GM12892 (cell line): ENCODE data around the gene COL16A1.

Source experiments
- DNase-seq: peaks from one replicate; pipeline ENCODE4 v3.0.0; 2011; ENCODE audit not compliant: insufficient read length
- FAIRE-seq: peaks from 2 replicates; lab custom pipeline; 2011; peaks lifted over from hg19 to GRCh38; lab: Jason Lieb, UNC
- POLR2A ChIP-seq: IDR thresholded peaks from 2 replicates; pipeline ENCODE4 v1.6.1; 2011; ENCODE audit warnings: low read depth, low read length, control low read depth
- POLR2AphosphoS5 ChIP-seq: IDR thresholded peaks from 2 replicates; pipeline ENCODE4 v1.6.1; 2011; ENCODE audit warnings: low read depth, low read length, control low read depth
- TAF1 ChIP-seq: IDR thresholded peaks from 2 replicates; pipeline ENCODE4 v1.6.1; 2011; ENCODE audit warnings: low read depth, mild to moderate bottlenecking, control low read depth, low read length, borderline replicate concordance

The COL16A1 gene

GRCh38 chr1:31731049-31731565 lies 27.3 kb upstream of the COL16A1 start:
- DNase-seq: no peak
- no peak for FAIRE-seq
- no peak for TF ChIP-seq POLR2A
- no peak for TF ChIP-seq POLR2AphosphoS5
- no peak for TF ChIP-seq TAF1

- TF ChIP-seq POLR2A (no peak), POLR2AphosphoS5 (no peak), TAF1 (no peak)
- no peak for FAIRE-seq
- DNase-seq: no peak
Observed at GRCh38 chr1:31730336-31731048, 26.7 kb upstream of the COL16A1 start.

- FAIRE-seq (no peak), DNase-seq (no peak)
- no peak for TF ChIP-seq POLR2A
- no peak for TF ChIP-seq POLR2AphosphoS5
- no peak for TF ChIP-seq TAF1
Observed at GRCh38 chr1:31727849-31728248, 24.0 kb upstream of the COL16A1 start.

GRCh38 chr1:31727195-31727594 lies 23.4 kb upstream of the COL16A1 start:
- FAIRE-seq (no peak), DNase-seq (no peak)
- TF ChIP-seq POLR2AphosphoS5 (no peak), POLR2A (no peak), TAF1 (no peak)

- no peak for TF ChIP-seq POLR2A
- TF ChIP-seq POLR2AphosphoS5: no peak
- no peak for TF ChIP-seq TAF1
- DNase-seq (no peak), FAIRE-seq (no peak)
Observed at GRCh38 chr1:31726715-31727114, 22.9 kb upstream of the COL16A1 start.

DNA sequence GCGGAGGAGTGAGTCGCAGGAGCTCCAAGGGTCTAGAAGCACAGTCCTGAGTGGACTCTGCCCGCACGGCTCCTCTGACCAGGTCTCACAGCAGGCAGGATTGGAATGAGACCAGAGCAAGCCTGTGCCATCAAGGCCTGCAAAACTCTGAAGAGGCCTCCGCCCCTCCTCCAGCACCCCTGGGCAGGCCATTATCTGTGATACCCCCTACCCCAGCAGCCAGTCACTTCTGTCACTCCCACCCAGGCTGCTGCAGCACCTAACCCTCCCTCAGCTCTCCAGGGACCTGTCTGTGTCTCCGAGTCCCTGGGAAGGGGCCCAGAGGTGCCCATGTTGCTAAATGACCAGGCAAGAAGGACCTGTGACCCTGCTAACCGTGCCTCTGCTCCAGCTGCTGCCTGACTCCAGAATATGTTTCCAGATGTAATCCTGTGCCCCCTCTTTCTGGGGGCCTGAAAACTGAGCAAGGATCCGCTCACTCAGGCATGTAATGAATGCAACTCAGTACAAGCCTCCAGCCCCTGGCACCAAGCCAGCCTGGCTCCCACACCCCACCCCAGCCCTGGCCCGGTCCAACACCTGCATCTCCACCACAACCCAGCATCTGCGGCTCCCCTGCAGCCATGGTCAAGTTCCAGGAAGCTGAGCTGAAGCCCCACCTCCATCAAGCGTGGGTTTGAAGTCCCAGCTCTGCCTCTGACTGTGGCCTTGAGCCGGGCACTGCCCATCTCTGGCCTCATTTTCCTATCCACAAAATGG lies 22.1 kb upstream of the COL16A1 start:
- no peak for DNase-seq
- TF ChIP-seq POLR2AphosphoS5 (no peak), TAF1 (no peak), POLR2A (no peak)
- no peak for FAIRE-seq

DNA sequence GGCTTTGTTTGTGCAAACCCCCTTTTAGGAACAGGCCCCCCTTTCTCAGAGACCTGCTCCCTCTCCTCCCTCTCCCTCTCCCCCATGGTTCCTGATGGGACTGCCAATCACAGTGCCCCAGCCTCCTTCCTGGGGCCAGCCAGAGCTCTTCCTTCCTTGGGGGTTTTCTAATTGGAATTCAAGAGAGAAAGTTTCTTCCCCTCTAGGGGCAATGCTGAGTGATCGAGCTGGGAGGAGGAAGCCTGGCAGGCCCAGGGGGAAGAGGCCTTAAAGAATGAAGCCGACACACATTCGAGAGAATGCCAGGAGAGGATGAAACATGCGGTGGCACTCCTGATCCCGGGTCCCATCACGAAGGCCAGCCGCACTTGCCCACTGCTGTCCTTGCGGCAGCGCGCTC lies 21.3 kb upstream of the COL16A1 start:
- no peak for FAIRE-seq
- DNase-seq: no peak
- TF ChIP-seq POLR2A (no peak), TAF1 (no peak), POLR2AphosphoS5 (no peak)

DNA sequence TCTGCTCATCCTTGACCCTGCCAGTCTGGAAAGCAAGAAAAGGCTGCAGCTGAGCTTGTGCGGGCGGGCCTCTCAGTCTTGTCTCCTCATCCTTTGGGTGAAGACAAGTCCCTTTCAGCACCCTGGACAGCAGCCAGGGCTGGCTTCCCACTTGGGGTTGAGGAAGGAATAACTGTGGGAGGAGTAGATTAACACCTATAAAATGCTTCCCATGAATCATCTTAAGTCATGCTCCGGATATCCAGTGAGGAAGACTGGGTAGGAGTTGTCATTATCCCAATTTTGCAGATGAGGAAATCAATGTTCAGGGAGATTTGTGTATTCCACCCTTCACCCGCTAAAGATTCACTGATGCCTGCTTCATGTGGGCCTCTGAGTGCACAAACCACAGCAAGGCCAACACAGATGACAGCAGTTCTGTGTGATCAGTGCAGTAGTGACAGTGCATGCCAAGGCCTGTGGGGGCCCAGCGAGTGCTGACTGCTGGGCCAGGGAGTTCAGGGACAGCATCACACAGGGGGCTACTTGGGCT lies 20.1 kb upstream of the COL16A1 start:
- DNase-seq (no peak), FAIRE-seq (no peak)
- TF ChIP-seq POLR2AphosphoS5 (no peak), TAF1 (no peak), POLR2A (no peak)

- no peak for TF ChIP-seq POLR2A
- no peak for TF ChIP-seq TAF1
- no peak for TF ChIP-seq POLR2AphosphoS5
- DNase-seq: no peak
- FAIRE-seq: no peak
Observed at GRCh38 chr1:31718327-31718897, 14.6 kb upstream of the COL16A1 start.

GRCh38 chr1:31717341-31717740 lies 13.5 kb upstream of the COL16A1 start:
- no peak for TF ChIP-seq POLR2AphosphoS5
- no peak for TF ChIP-seq POLR2A
- no peak for TF ChIP-seq TAF1
- DNase-seq (no peak), FAIRE-seq (no peak)

GRCh38 chr1:31715873-31716220 lies 12.0 kb upstream of the COL16A1 start:
- no peak for TF ChIP-seq POLR2A
- no peak for TF ChIP-seq POLR2AphosphoS5
- TF ChIP-seq TAF1: no peak
- FAIRE-seq (no peak), DNase-seq (no peak)
